CD4-positive, alpha-beta T cell (primary cell): ENCODE measurements around the gene GALNTL6. TPM values are rescaled to one million over a fixed set of nuclear protein-coding genes. Genes with fewer than 3 reads are reported as not detected.

Experiments used
- ATAC-seq: fragments of 200-7000 bp; cut with Tn5 transposase; one replicate; pipeline ENCODE4 v1.10.0; 2022; ENCODE audit warnings: mild to moderate bottlenecking; ENCODE audit not compliant: poor library complexity
- CTCF ChIA-PET: fragments of 350-600 bp; sonication (Branson Sonifier 250); formaldehyde crosslinking; loops from one replicate; lab custom pipeline; 2021; ENCODE audit warnings: antibody characterized with exemption, inconsistent platforms; lab: Charles Lee
- POLR2A ChIA-PET: fragments of 350-600 bp; sonication (Branson Sonifier 250); formaldehyde crosslinking; loops from one replicate; lab custom pipeline; 2021; ENCODE audit warnings: antibody characterized with exemption, inconsistent platforms; lab: Charles Lee
- DNase-seq, 14 experiments: peaks; one replicate each; pipeline ENCODE4 v3.0.0-alpha.2; 2013 to 2020; ENCODE audit warnings: mixed read lengths in 2 of 14
- H3K27ac ChIP-seq, 2 donors: one replicate each; pipeline versions ENCODE4 v1.5.1 to v1.7.0; 2013; ENCODE audit warnings: low read length in 2 of 2, low read depth in 1 of 2, mild to moderate bottlenecking in 1 of 2
- H3K27me3 ChIP-seq, 2 experiments: 1 replicate in 1 of 2; 2 replicates in 1 of 2; pipeline versions ENCODE4 v1.6.1 to v1.7.0; 2013; ENCODE audit warnings: low read length in 2 of 2, control low read depth in 1 of 2, mild to moderate bottlenecking in 1 of 2, moderate library complexity in 1 of 2; ENCODE audit not compliant: insufficient read depth in 2 of 2, control insufficient read depth in 1 of 2
- H3K36me3 ChIP-seq: one replicate; pipeline ENCODE4 v1.6.1; 2013; ENCODE audit warnings: low read length, control low read depth; ENCODE audit not compliant: insufficient read depth
- H3K4me1 ChIP-seq: one replicate; pipeline ENCODE4 v1.6.1; 2013; ENCODE audit warnings: low read length, control low read depth; ENCODE audit not compliant: insufficient read depth
- H3K4me3 ChIP-seq: one replicate; pipeline ENCODE4 v1.5.1; 2013; ENCODE audit warnings: mild to moderate bottlenecking, low read length, moderate library complexity
- H3K9me3 ChIP-seq, 2 experiments: 1 replicate in 1 of 2; 2 replicates in 1 of 2; pipeline versions ENCODE4 v1.6.1 to v1.7.0; 2013; ENCODE audit warnings: low read length in 2 of 2, mild to moderate bottlenecking in 2 of 2, control low read depth in 1 of 2, moderate library complexity in 1 of 2; ENCODE audit not compliant: control insufficient read depth in 1 of 2, insufficient read depth in 1 of 2
- H3K27ac Mint-ChIP-seq: one replicate; pipeline ENCODE4 v1.8.0; 2020; ENCODE audit warnings: mixed read lengths
- H3K27me3 Mint-ChIP-seq: one replicate; pipeline ENCODE4 v1.8.0; 2021; ENCODE audit warnings: mixed read lengths
- H3K36me3 Mint-ChIP-seq: one replicate; pipeline ENCODE4 v1.8.0; 2021; ENCODE audit warnings: low read depth, mixed read lengths
- H3K4me1 Mint-ChIP-seq: one replicate; pipeline ENCODE4 v1.8.0; 2021; ENCODE audit warnings: low read depth, mixed read lengths
- H3K4me3 Mint-ChIP-seq: one replicate; pipeline ENCODE4 v1.8.0; 2020; ENCODE audit warnings: mild to moderate bottlenecking, mixed read lengths
- H3K9me3 Mint-ChIP-seq: one replicate; pipeline ENCODE4 v1.8.0; 2020; ENCODE audit warnings: mixed read lengths
- intact Hi-C, 2 experiments: fragments of 100-400 bp; cut with DNase I in 1 of 2; cut with micrococcal nuclease in 1 of 2; formaldehyde crosslinking; loops; one replicate each; pipeline versions ENCODE4 v1.15.1 to v1.9.0; 2023 to 2025; cut with DNase I, micrococcal nuclease
- total RNA-seq, 174 experiments: library from RNA in 2 of 174; stranded (reverse) in 2 of 174; gene quantifications; one replicate each; pipeline ENCODE4 v1.2.3 and lab custom pipeline; 2021 to 2026
- TF ChIP-seq, protein P1 (sequence below): fragments of 200-600 bp; IDR thresholded peaks from one replicate; pipeline ENCODE4 v1.8.0; 2022; ENCODE audit warnings: antibody characterized with exemption, mild to moderate bottlenecking

The GALNTL6 gene
- total RNA-seq, 2 experiments from 2014 or later: not detected

- H3K27ac ChIP-seq: no peak overlapping the region
- intact Hi-C loops: no loop called here
- no peak overlapping the region for H3K4me3 ChIP-seq
- no peaks in the 10 kb centered on the region for H3K36me3 ChIP-seq
- Mint-ChIP-seq H3K9me3 (peaks cover 3% of the 10 kb centered on the region), H3K27me3 (no peaks in the 10 kb centered on the region), H3K36me3 (no peaks in the 10 kb centered on the region), H3K4me1 (no peaks in the 10 kb centered on the region), H3K4me3 (no peak overlapping the region), H3K27ac (no peak overlapping the region)
- H3K4me1 ChIP-seq: no peaks in the 10 kb centered on the region
- no peaks in the 10 kb centered on the region for H3K9me3 ChIP-seq
- DNase-seq (no peak), ATAC-seq (no peak)
- TF ChIP-seq, protein P1, sequence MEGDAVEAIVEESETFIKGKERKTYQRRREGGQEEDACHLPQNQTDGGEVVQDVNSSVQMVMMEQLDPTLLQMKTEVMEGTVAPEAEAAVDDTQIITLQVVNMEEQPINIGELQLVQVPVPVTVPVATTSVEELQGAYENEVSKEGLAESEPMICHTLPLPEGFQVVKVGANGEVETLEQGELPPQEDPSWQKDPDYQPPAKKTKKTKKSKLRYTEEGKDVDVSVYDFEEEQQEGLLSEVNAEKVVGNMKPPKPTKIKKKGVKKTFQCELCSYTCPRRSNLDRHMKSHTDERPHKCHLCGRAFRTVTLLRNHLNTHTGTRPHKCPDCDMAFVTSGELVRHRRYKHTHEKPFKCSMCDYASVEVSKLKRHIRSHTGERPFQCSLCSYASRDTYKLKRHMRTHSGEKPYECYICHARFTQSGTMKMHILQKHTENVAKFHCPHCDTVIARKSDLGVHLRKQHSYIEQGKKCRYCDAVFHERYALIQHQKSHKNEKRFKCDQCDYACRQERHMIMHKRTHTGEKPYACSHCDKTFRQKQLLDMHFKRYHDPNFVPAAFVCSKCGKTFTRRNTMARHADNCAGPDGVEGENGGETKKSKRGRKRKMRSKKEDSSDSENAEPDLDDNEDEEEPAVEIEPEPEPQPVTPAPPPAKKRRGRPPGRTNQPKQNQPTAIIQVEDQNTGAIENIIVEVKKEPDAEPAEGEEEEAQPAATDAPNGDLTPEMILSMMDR: no peak
- no peaks in the 10 kb centered on the region for H3K27me3 ChIP-seq
- CTCF ChIA-PET: no interaction called here
- POLR2A ChIA-PET: no interaction called here
Measured at GRCh38 chr4:172011196-172011595, 198.0 kb downstream of the GALNTL6 start.

DNA sequence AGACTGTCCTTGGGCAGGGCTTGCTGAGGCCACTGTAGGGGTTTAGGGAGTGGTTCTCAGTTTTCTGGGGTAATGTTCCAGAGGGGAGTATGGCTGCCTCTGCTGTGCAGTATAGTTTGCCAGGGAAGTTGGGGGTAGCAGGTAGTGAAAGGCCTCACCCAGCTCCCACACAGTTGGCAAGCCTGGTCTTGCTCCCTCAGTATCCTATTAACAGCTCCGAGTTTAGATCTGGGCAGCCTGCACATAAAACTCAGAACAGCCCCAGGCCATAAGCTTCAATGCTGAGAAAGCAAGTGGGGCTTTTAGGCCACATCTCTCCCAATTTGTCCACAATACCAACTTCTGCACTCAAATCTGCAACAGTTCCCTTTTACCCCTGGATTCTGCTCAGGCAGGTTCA is 205.2 kb downstream of the GALNTL6 start:
- ATAC-seq (no peak), DNase-seq (no peak)
- Histone ChIP-seq H3K4me1 (no peaks in the 10 kb centered on the region), H3K36me3 (no peaks in the 10 kb centered on the region), H3K27me3 (no peaks in the 10 kb centered on the region), H3K9me3 (no peaks in the 10 kb centered on the region), H3K4me3 (no peak overlapping the region), H3K27ac (no peak overlapping the region)
- no peaks in the 10 kb centered on the region for H3K27me3 Mint-ChIP-seq
- ChIA-PET POLR2A (no interaction called here), CTCF (no interaction called here)
- intact Hi-C loops: no loop called here
- TF ChIP-seq, protein P1: no peak
- no peaks in the 10 kb centered on the region for H3K36me3 Mint-ChIP-seq
- no peak overlapping the region for H3K27ac Mint-ChIP-seq
- no peaks in the 10 kb centered on the region for H3K4me1 Mint-ChIP-seq
- peaks cover 5% of the 10 kb centered on the region for H3K9me3 Mint-ChIP-seq
- H3K4me3 Mint-ChIP-seq: no peak overlapping the region

DNA sequence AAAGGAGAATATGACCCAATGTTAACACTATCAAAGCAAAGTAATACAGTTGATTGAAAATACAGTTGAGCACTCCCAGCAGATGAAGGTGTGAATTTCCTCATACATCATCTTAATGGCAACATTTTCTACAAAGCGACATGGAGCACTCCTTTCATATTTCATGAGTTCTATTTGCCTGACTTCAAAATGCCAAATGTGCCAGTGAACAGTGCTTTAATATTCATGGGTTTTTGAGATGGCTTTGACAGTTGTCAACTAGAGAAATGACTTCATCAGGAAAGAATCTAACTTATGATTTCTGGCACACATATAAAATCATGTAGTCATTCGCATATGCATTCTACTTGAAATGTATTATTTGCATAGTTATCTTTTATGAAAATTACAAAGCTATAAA is 222.4 kb downstream of the GALNTL6 start:
- Mint-ChIP-seq H3K4me1 (no peaks in the 10 kb centered on the region), H3K36me3 (no peaks in the 10 kb centered on the region), H3K27ac (no peak overlapping the region), H3K27me3 (no peaks in the 10 kb centered on the region), H3K9me3 (peaks cover 5% of the 10 kb centered on the region), H3K4me3 (no peak overlapping the region)
- Histone ChIP-seq H3K36me3 (no peaks in the 10 kb centered on the region), H3K27me3 (no peaks in the 10 kb centered on the region), H3K27ac (no peak overlapping the region), H3K4me1 (no peaks in the 10 kb centered on the region), H3K9me3 (no peaks in the 10 kb centered on the region), H3K4me3 (no peak overlapping the region)
- intact Hi-C loops: no loop called here
- CTCF ChIA-PET: no interaction called here
- POLR2A ChIA-PET: no interaction called here
- no peak for DNase-seq
- no peak for ATAC-seq
- TF ChIP-seq, protein P1: no peak
